IMR-90 (cell line): ENCODE measurements around the gene AVPR2. TPM values are rescaled to one million over a fixed set of nuclear protein-coding genes. Genes with fewer than 3 reads are reported as not detected.

Experiments used
- ATAC-seq: fragments of 200-7000 bp; cut with Tn5 transposase; 2 replicates; pipeline ENCODE4 v1.9.1; 2020; ENCODE audit warnings: low read depth, mild to moderate bottlenecking, moderate library complexity
- BruUV-seq: library from RNA; stranded (reverse); fragments of 400-500 nt; replicated peaks from 2 replicates; lab custom pipeline; 2021; lab: Mats Ljungman, UMichigan
- CTCF ChIA-PET: fragments of 300-600 bp; formaldehyde crosslinking; extraction: SDS; loops from one replicate; lab custom pipeline; 2021; ENCODE audit warnings: antibody characterized with exemption; lab: Yijun Ruan, JAX
- POLR2A ChIA-PET: fragments of 300-600 bp; sonication (Branson Sonifier 250); formaldehyde crosslinking; loops from one replicate; lab custom pipeline; 2022; ENCODE audit warnings: antibody characterized with exemption; ENCODE audit not compliant: unreplicated experiment; lab: Charles Lee
- DNase-seq: peaks from one replicate; pipeline ENCODE4 v3.0.0; 2013
- H2AFZ ChIP-seq: replicated peaks from 2 replicates; pipeline ENCODE3; 2013; ENCODE audit warnings: low read length, mild to moderate bottlenecking; ENCODE audit not compliant: poor library complexity
- H2AK5ac ChIP-seq: 2 replicates; pipeline ENCODE4 v1.6.1; 2013; ENCODE audit warnings: low read depth, low read length, inconsistent platforms
- H2AK9ac ChIP-seq: replicated peaks from 2 replicates; pipeline ENCODE3; 2013; ENCODE audit warnings: mild to moderate bottlenecking, low read depth, low read length, moderate library complexity; ENCODE audit not compliant: poor library complexity
- H2BK120ac ChIP-seq: 2 replicates; pipeline ENCODE4 v1.6.1; 2013; ENCODE audit warnings: low read depth, low read length, inconsistent platforms
- H2BK15ac ChIP-seq: 3 replicates; pipeline ENCODE4 v1.6.1; 2013; ENCODE audit warnings: low read depth, low read length, inconsistent platforms
- H2BK20ac ChIP-seq: 2 replicates; pipeline ENCODE4 v1.6.1; 2013; ENCODE audit warnings: low read depth, mild to moderate bottlenecking, inconsistent platforms, low read length, moderate library complexity
- H2BK5ac ChIP-seq: 2 replicates; pipeline ENCODE4 v1.6.1; 2013; ENCODE audit warnings: mild to moderate bottlenecking, low read depth, low read length, inconsistent platforms; ENCODE audit not compliant: poor library complexity, severe bottlenecking
- H3K14ac ChIP-seq: replicated peaks from 2 replicates; pipeline ENCODE4 v1.6.1; 2013; ENCODE audit warnings: low read depth, low read length, inconsistent platforms
- H3K18ac ChIP-seq: 2 replicates; pipeline ENCODE4 v1.6.1; 2013; ENCODE audit warnings: low read depth, low read length, control low read depth
- H3K23ac ChIP-seq: 2 replicates; pipeline ENCODE4 v1.6.1; 2013; ENCODE audit warnings: low read depth, low read length, inconsistent platforms
- H3K27ac ChIP-seq: 2 replicates; pipeline ENCODE4 v1.5.1; 2013; ENCODE audit warnings: mild to moderate bottlenecking, control low read depth, low read length; ENCODE audit not compliant: insufficient read depth
- H3K27me3 ChIP-seq: 2 replicates; pipeline ENCODE4 v1.6.1; 2013; ENCODE audit warnings: low read length; ENCODE audit not compliant: control insufficient read depth, insufficient read depth
- H3K36me3 ChIP-seq: 2 replicates; pipeline ENCODE4 v1.6.1; 2013; ENCODE audit warnings: low read length, mixed read lengths; ENCODE audit not compliant: control insufficient read depth, insufficient read depth
- H3K4ac ChIP-seq: 2 replicates; pipeline ENCODE4 v1.6.1; 2013; ENCODE audit warnings: low read depth, low read length, inconsistent platforms
- H3K4me1 ChIP-seq: 2 replicates; pipeline ENCODE4 v1.6.1; 2013; ENCODE audit warnings: low read length, mixed read lengths; ENCODE audit not compliant: control insufficient read depth, insufficient read depth
- H3K4me2 ChIP-seq: 2 replicates; pipeline ENCODE4 v1.6.1; 2013; ENCODE audit warnings: low read depth, mild to moderate bottlenecking, control low read depth, low read length, moderate library complexity
- H3K4me3 ChIP-seq: 2 replicates; pipeline ENCODE4 v1.5.1; 2013; ENCODE audit warnings: low read depth, mild to moderate bottlenecking, control low read depth, low read length, moderate library complexity; ENCODE audit not compliant: insufficient read depth
- H3K56ac ChIP-seq: 2 replicates; pipeline ENCODE4 v1.6.1; 2013; ENCODE audit warnings: low read length, inconsistent platforms; ENCODE audit not compliant: insufficient read depth; ENCODE audit errors: extremely low read depth
- H3K79me1 ChIP-seq, 2 experiments: 2 replicates each; pipeline ENCODE4 v1.6.1; 2013; ENCODE audit warnings: low read length in 2 of 2, inconsistent platforms in 1 of 2, low read depth in 1 of 2
- H3K9ac ChIP-seq: 2 replicates; pipeline ENCODE4 v1.6.1; 2013; ENCODE audit warnings: low read depth, low read length, control low read depth
- H3K9me1 ChIP-seq: 2 replicates; pipeline ENCODE4 v1.6.1; 2013; ENCODE audit warnings: low read length, inconsistent platforms; ENCODE audit not compliant: insufficient read depth
- H3K9me3 ChIP-seq: 2 replicates; pipeline ENCODE4 v1.6.1; 2013; ENCODE audit warnings: low read length; ENCODE audit not compliant: control insufficient read depth, insufficient read depth
- H4K20me1 ChIP-seq: 2 replicates; pipeline ENCODE4 v1.6.1; 2013; ENCODE audit warnings: low read length, inconsistent platforms; ENCODE audit not compliant: insufficient read depth
- H4K5ac ChIP-seq: 2 replicates; pipeline ENCODE4 v1.6.1; 2013; ENCODE audit warnings: mild to moderate bottlenecking, low read depth, low read length, control low read depth
- H4K8ac ChIP-seq, 2 experiments: 2 replicates each; pipeline ENCODE4 v1.6.1; 2013; ENCODE audit warnings: low read depth in 2 of 2, low read length in 2 of 2, control low read depth in 1 of 2, inconsistent platforms in 1 of 2
- H4K91ac ChIP-seq: 2 replicates; pipeline ENCODE4 v1.6.1; 2013; ENCODE audit warnings: low read depth, low read length, inconsistent platforms; ENCODE audit not compliant: insufficient read depth
- BHLHE40 ChIP-seq: fragments of 150-350 bp; IDR thresholded peaks from 2 replicates; pipeline ENCODE4 v1.6.1; 2016; ENCODE audit warnings: mild to moderate bottlenecking, low read depth, low read length
- FOS ChIP-seq: fragments of 150-350 bp; IDR thresholded peaks from 2 replicates; pipeline ENCODE4 v1.6.1; 2016; ENCODE audit warnings: low read depth, low read length
- MAZ ChIP-seq: IDR thresholded peaks from 2 replicates; pipeline ENCODE4 v1.6.1; 2012; ENCODE audit warnings: low read depth, mild to moderate bottlenecking, low read length, improper control_type of control experiment, moderate library complexity, borderline replicate concordance
- MXI1 ChIP-seq: IDR thresholded peaks from 2 replicates; pipeline ENCODE4 v1.6.1; 2012; ENCODE audit warnings: low read depth, mild to moderate bottlenecking, low read length, moderate library complexity, borderline replicate concordance
- POLR2A ChIP-seq: IDR thresholded peaks from 2 replicates; pipeline ENCODE4 v1.6.1; 2012; ENCODE audit warnings: mild to moderate bottlenecking, low read depth, low read length
- RAD21 ChIP-seq: IDR thresholded peaks from 2 replicates; pipeline ENCODE4 v1.6.1; 2012; ENCODE audit warnings: low read length, improper control_type of control experiment
- RCOR1 ChIP-seq: IDR thresholded peaks from 2 replicates; pipeline ENCODE4 v1.6.1; 2012; ENCODE audit warnings: mild to moderate bottlenecking, low read length, improper control_type of control experiment; ENCODE audit not compliant: insufficient replicate concordance
- RFX5 ChIP-seq: IDR thresholded peaks from 2 replicates; pipeline ENCODE4 v1.8.0; 2012; ENCODE audit warnings: low read depth, mild to moderate bottlenecking, low read length, moderate library complexity
- SMC3 ChIP-seq: fragments of 150-350 bp; IDR thresholded peaks from 2 replicates; pipeline ENCODE4 v1.6.1; 2016; ENCODE audit warnings: low read depth, mild to moderate bottlenecking, antibody characterized with exemption, low read length, moderate library complexity
- WGBS, 2 experiments: methylation state at CpG; one replicate each; pipeline versions ENCODE4 v1.1.5 to v1.1.7; 2013; ENCODE audit warnings: missing lambda C conversion rate in 2 of 2; ENCODE audit not compliant: insufficient read length in 1 of 2; ENCODE audit errors: extremely low coverage in 2 of 2; 5-methylcytosine and 5-hydroxymethylcytosine counted together
- dilution Hi-C: fragments of 300-500 bp; cut with HindIII; formaldehyde crosslinking; loops from one replicate; pipeline ENCODE4 v1.14.3; 2018; ENCODE audit warnings: low sequenced_read_pairs; ENCODE audit not compliant: unreplicated experiment
- in situ Hi-C: fragments of 300-500 bp; cut with MboI; formaldehyde crosslinking; loops from 3 replicates; pipeline ENCODE4 v1.14.3; 2019; ENCODE audit warnings: low sequenced_read_pairs, inconsistent platforms, mixed read lengths
- intact Hi-C: fragments of 100-400 bp; cut with micrococcal nuclease; formaldehyde crosslinking; loops from 2 replicates; pipeline ENCODE4 v1.10.0; 2022
- polyA plus RNA-seq, 3 experiments: library from polyadenylated mRNA; depleted of rRNA; stranded (reverse); fragments of >200 nt; gene quantifications; 2 replicates each; pipeline ENCODE4 v1.2.3, GENCODE V29; 2012; ENCODE audit warnings: low replicate concordance in 1 of 3
- total RNA-seq: library from RNA; depleted of rRNA; stranded (reverse); fragments of >200 nt; gene quantifications from 2 replicates; pipeline ENCODE4 v1.2.3, GENCODE V29; 2012
- TF ChIP-seq, protein P1 (sequence below): fragments of 150-350 bp; IDR thresholded peaks from 2 replicates; pipeline ENCODE4 v1.6.1; 2016; ENCODE audit warnings: low read depth, mild to moderate bottlenecking, low read length, moderate library complexity, borderline replicate concordance
- TF ChIP-seq, protein P2 (sequence below): fragments of 150-350 bp; IDR thresholded peaks from 2 replicates; pipeline ENCODE4 v1.6.1; 2017; ENCODE audit warnings: mild to moderate bottlenecking, antibody characterized with exemption, low read length, low read depth

Gene AVPR2
- total and polyA plus RNA-seq, 2 of the 4 experiments (the other 2 are of a cell fraction), result not detected

DNA sequence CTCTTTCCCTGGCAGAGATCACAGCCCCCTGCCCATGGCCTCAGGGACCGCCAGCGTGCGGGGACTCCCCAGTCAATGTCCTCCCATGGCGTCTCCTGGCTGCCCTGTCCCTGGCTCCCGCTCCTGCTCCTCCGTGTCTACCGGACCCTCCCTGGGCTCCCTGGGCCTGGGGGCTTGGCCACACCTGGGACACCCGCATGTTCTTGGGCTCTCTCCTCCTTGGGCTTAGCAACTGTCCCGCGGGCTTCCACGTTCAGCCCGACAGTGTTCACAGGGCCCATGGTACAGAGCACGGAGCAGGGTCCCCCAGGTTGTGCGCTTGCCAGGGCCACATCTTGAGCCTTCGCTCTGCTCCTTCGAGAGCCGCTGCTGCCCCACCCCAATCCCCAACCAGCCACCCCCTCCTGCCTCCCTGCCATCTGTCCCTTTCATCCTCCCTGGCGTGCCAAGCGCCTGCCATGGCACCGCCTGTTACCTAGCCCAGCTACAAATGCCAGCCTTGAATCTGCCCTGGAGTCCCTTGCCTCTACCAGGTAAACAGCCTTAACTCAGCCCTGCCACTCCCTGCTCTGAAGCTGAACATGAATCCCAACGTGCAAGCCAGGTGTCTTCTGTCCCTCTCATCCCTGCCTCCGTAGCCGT is 3.9 kb downstream of the AVPR2 start:
- Histone ChIP-seq H4K8ac (no peak overlapping the region), H3K4me3 (no peak overlapping the region), H3K9ac (no peak overlapping the region), H3K27ac (no peak overlapping the region), H3K4me2 (no peak overlapping the region), H2BK120ac (no peak overlapping the region), H2BK20ac (no peak overlapping the region), H3K79me1 (no peaks in the 10 kb centered on the region), H2BK15ac (no peak overlapping the region), H3K4me1 (no peaks in the 10 kb centered on the region), H2AK5ac (no peak overlapping the region), H4K91ac (no peak overlapping the region), H2AFZ (no peak overlapping the region), H3K36me3 (no peaks in the 10 kb centered on the region), H2AK9ac (no peak overlapping the region), H3K56ac (no peak overlapping the region), H3K4ac (no peak overlapping the region), H4K20me1 (no peaks in the 10 kb centered on the region), H4K5ac (no peak overlapping the region), H3K27me3 (peaks cover 6% of the 10 kb centered on the region), H3K9me1 (no peaks in the 10 kb centered on the region), H3K18ac (no peak overlapping the region), H3K23ac (no peak overlapping the region), H3K14ac (no peak overlapping the region), H2BK5ac (no peak overlapping the region), H3K9me3 (no peaks in the 10 kb centered on the region; the same call in 1 of the 2 replicates)
- CTCF ChIA-PET, result no interaction called here
- no TSS peak for BruUV-seq
- DNase-seq (no peak), ATAC-seq (no peak)
- intact Hi-C loops, result no loop called here
- POLR2A ChIA-PET, result no interaction called here
- dilution Hi-C loops, result no loop called here
- TF ChIP-seq, protein P1, sequence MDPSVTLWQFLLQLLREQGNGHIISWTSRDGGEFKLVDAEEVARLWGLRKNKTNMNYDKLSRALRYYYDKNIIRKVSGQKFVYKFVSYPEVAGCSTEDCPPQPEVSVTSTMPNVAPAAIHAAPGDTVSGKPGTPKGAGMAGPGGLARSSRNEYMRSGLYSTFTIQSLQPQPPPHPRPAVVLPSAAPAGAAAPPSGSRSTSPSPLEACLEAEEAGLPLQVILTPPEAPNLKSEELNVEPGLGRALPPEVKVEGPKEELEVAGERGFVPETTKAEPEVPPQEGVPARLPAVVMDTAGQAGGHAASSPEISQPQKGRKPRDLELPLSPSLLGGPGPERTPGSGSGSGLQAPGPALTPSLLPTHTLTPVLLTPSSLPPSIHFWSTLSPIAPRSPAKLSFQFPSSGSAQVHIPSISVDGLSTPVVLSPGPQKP, result no peak
- TF ChIP-seq, protein P2, sequence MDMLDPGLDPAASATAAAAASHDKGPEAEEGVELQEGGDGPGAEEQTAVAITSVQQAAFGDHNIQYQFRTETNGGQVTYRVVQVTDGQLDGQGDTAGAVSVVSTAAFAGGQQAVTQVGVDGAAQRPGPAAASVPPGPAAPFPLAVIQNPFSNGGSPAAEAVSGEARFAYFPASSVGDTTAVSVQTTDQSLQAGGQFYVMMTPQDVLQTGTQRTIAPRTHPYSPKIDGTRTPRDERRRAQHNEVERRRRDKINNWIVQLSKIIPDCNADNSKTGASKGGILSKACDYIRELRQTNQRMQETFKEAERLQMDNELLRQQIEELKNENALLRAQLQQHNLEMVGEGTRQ, result no peak
- TF ChIP-seq FOS, result no peak
- no peak for TF ChIP-seq POLR2A
- TF ChIP-seq BHLHE40, result no peak
- no peak for TF ChIP-seq SMC3
- TF ChIP-seq MXI1, result no peak
- TF ChIP-seq RAD21, result no peak
- no peak for TF ChIP-seq RCOR1
- no peak for TF ChIP-seq RFX5
- no peak for TF ChIP-seq MAZ
- in situ Hi-C loops, result loop anchor here (25.0 kb wide), 1 partner anchor 946 kb away; no protein-coding TSS in a partner anchor
- WGBS, 2 experiments, result 79% methylated on average over 10 of the region's 23 CpGs; no CpG with 5 or more reads in 1 of the 2 experiments
